ENCODE results near the gene KIF1A.

DNA sequence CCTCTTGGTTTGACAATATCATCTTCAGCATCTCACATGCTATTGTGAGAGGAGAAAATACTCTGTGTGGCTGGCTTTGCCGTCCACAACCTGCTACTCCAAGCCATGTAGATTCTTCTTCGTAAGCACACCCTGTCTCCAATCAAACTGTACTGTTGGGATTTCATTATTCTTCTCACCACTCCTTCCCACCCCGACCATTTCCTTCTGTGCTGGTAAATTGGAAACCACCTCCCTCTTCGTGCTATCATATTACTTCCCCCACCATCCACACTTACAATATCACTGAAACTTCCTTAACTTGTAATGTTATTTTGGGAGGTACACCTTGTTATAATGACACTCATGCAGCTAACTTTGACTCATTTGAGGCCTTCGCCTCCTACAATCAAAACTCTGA, 45.4 kb upstream of the KIF1A start:
- TF ChIP-seq, protein P1, sequence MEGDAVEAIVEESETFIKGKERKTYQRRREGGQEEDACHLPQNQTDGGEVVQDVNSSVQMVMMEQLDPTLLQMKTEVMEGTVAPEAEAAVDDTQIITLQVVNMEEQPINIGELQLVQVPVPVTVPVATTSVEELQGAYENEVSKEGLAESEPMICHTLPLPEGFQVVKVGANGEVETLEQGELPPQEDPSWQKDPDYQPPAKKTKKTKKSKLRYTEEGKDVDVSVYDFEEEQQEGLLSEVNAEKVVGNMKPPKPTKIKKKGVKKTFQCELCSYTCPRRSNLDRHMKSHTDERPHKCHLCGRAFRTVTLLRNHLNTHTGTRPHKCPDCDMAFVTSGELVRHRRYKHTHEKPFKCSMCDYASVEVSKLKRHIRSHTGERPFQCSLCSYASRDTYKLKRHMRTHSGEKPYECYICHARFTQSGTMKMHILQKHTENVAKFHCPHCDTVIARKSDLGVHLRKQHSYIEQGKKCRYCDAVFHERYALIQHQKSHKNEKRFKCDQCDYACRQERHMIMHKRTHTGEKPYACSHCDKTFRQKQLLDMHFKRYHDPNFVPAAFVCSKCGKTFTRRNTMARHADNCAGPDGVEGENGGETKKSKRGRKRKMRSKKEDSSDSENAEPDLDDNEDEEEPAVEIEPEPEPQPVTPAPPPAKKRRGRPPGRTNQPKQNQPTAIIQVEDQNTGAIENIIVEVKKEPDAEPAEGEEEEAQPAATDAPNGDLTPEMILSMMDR (IDR thresholded peaks at IDR 0.05): no peak
- no peak for TF ChIP-seq POLR2A (IDR thresholded peaks at IDR 0.05)
